HG03378 (cell line): ENCODE data around the gene TSKU.

ENCODE experiments used
- ATAC-seq: cut with Tn5 transposase; IDR thresholded peaks from one replicate; pipeline ENCODE4 v1.9.1; 2021; ENCODE audit warnings: mild to moderate bottlenecking, moderate library complexity; ENCODE audit not compliant: unreplicated experiment

Gene TSKU

DNA sequence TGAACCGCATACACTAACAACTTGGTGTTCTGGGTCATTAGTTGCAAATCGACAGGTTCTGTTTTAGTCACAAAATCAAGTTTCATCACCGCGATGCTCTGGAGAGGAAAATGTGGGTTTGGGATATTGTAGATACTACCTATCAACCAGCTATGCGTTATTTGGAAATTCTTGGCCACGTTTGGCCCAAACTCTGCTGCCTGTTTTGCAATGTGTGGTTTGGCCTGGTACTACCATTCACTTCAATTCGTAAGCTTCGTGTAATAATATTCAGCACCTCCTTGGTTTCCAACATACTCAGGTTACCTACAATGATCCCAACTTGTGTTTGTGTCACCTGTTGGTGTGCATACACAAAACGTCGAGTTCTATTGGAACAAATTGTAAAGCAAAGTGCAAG lies 61.4 kb downstream of the TSKU start:
- no peak for ATAC-seq

DNA sequence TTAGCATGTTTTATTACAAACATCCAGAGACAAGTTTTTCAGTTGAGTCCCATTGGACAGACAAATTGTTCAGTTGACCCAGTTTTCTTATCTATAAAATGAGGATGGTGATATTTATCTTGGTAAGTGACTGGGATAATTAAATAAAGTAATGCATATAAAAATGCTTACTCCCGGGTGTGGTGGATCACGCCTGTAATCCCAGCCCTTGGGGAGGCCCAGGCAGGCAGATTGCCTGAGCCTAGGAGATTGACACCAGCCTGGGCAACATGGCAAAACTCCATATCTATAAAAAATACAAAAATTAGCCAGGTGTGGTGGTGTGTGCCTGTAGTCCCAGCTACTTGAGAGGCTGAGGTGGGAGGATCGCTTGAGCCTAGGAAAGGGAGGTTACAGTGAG lies 61.9 kb downstream of the TSKU start:
- no peak for ATAC-seq

DNA sequence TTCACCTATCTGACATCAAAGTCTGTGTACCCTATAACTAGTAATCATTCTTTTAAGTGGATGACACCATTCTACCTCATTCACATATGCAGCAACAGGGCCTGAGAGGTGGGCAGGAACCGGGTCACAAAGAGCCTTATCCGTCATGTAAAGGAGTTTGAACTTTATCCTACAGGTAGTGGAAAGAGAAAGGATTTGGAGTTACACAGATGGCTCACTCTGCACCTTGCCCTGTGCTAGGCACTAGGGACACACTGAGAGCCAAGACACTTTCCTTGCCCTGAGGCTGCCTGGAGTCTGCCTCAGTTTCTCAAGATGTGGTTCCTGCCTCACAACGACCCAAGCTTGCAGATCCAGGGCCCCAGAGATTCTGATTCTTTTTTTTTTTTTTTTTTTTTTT lies 63.3 kb downstream of the TSKU start:
- no peak for ATAC-seq
